ENCODE results near the gene HBA1.
"Not testable (repeated sequence)": the region's sequence is repeated elsewhere in the genome, so short reads cannot be mapped to it uniquely, and the experiment has no call there.

HBA1 gene

GRCh38 chr16:176477-177382 is at the start of gene HBA1:
TSS of gene HBA1 (plus strand) at chr16:176680. CDS start at chr16:176717, 37 bp downstream.
- DNase-seq, result not testable (repeated sequence)

- no peak for DNase-seq
Observed at GRCh38 chr16:129075-129474, 47.4 kb upstream of the HBA1 start.

GRCh38 chr16:130533-131173 is 45.8 kb upstream of the HBA1 start:
- DNase-seq, result no peak

GRCh38 chr16:132120-132519 is 44.4 kb upstream of the HBA1 start:
- no peak for DNase-seq

GRCh38 chr16:133716-134115 is 42.8 kb upstream of the HBA1 start:
- DNase-seq, result no peak

GRCh38 chr16:138049-138417 is 38.4 kb upstream of the HBA1 start:
- peak; percentile 71 for DNase-seq

GRCh38 chr16:140175-140857 is 36.2 kb upstream of the HBA1 start:
- DNase-seq, result no peak

- no peak for DNase-seq
Observed at GRCh38 chr16:142405-142967, 34.0 kb upstream of the HBA1 start.

GRCh38 chr16:143047-143446 is 33.4 kb upstream of the HBA1 start:
- no peak for DNase-seq

GRCh38 chr16:143456-143855 is 33.0 kb upstream of the HBA1 start:
- no peak for DNase-seq

- DNase-seq, result no peak
Observed at GRCh38 chr16:144797-145252, 31.7 kb upstream of the HBA1 start.

- no peak for DNase-seq
Observed at GRCh38 chr16:146646-147045, 29.8 kb upstream of the HBA1 start.

- DNase-seq, result no peak
Observed at GRCh38 chr16:149024-149660, 27.3 kb upstream of the HBA1 start.

- DNase-seq, result no peak
Observed at GRCh38 chr16:152141-153128, 24.0 kb upstream of the HBA1 start, which contains the start of gene HBZ. TSS of gene HBZ (plus strand) at chr16:152644. CDS start at chr16:152910, 266 bp downstream.

GRCh38 chr16:153129-153521 is 23.4 kb upstream of the HBA1 start:
- not testable (repeated sequence) for DNase-seq

GRCh38 chr16:153550-154216 is 22.8 kb upstream of the HBA1 start:
- DNase-seq, result not testable (repeated sequence)

- DNase-seq, result peak; percentile 61
Observed at GRCh38 chr16:154217-155030, 22.1 kb upstream of the HBA1 start.

- DNase-seq, result no peak
Observed at GRCh38 chr16:155031-155398, 21.5 kb upstream of the HBA1 start.

GRCh38 chr16:159136-159849 is 17.2 kb upstream of the HBA1 start:
- DNase-seq, result no peak

Measured in eye (tissue), 1 donor.